Lower lobe of right lung (tissue), 2 donors: ENCODE measurements around the gene SRGAP3. TPM values are rescaled to one million over a fixed set of nuclear protein-coding genes. Genes with fewer than 3 reads are reported as not detected.

Experiments used
- ATAC-seq, 2 donors: fragments of 200-7000 bp; cut with Tn5 transposase; one replicate each; pipeline ENCODE4 v1.9.1; 2020 to 2022; ENCODE audit warnings: mild to moderate bottlenecking in 2 of 2, moderate library complexity in 2 of 2
- DNase-seq: peaks from one replicate; pipeline ENCODE4 v3.0.0-alpha.2; 2020
- H3K27ac ChIP-seq: fragments of 200-600 bp; one replicate; pipeline ENCODE4 v1.8.0; 2022
- H3K27me3 ChIP-seq: fragments of 200-600 bp; one replicate; pipeline ENCODE4 v1.8.0; 2022; ENCODE audit warnings: low read depth
- H3K36me3 ChIP-seq: fragments of 200-600 bp; one replicate; pipeline ENCODE4 v1.8.0; 2022; ENCODE audit warnings: mild to moderate bottlenecking
- H3K4me1 ChIP-seq: fragments of 200-600 bp; one replicate; pipeline ENCODE4 v1.8.0; 2022
- H3K4me3 ChIP-seq: fragments of 200-600 bp; one replicate; pipeline ENCODE4 v1.8.0; 2022; ENCODE audit warnings: mild to moderate bottlenecking
- H3K9me3 ChIP-seq: fragments of 200-600 bp; one replicate; pipeline ENCODE4 v1.8.0; 2022
- CTCF ChIP-seq: fragments of 200-600 bp; IDR thresholded peaks from one replicate; pipeline ENCODE4 v1.8.0; 2022; ENCODE audit warnings: antibody characterized with exemption, mild to moderate bottlenecking
- intact Hi-C: fragments of 100-400 bp; cut with DNase I; formaldehyde crosslinking; loops from one replicate; pipeline ENCODE4 v1.11.0; 2022
- total RNA-seq: library from RNA; stranded (reverse); fragmentation: NEBNext Ultra II Directional; extraction: Animal tissue kit (Norgen Biotek cat#: 25700); gene quantifications from one replicate; pipeline ENCODE4 v1.2.1, GENCODE V29; 2021
- donor health status: DM: no; HTN: yes; CAD: no; lungs with severe emphysema.

SRGAP3 gene
- total RNA-seq, 1 donor from 2014 or later = 7.8 TPM

GRCh38 chr3:8972639-8973038 is 276.8 kb downstream of the SRGAP3 start:
- no peak for DNase-seq
- intact Hi-C loops = no loop called here
- no peaks in the 10 kb centered on the region for H3K36me3 ChIP-seq
- peaks cover 8% of the 10 kb centered on the region for H3K27me3 ChIP-seq
- no peak for TF ChIP-seq CTCF
- no peak for ATAC-seq
- H3K4me1 ChIP-seq = no peaks in the 10 kb centered on the region
- no peak overlapping the region for H3K27ac ChIP-seq
- no peak overlapping the region for H3K4me3 ChIP-seq
- no peaks in the 10 kb centered on the region for H3K9me3 ChIP-seq

GRCh38 chr3:8970971-8971589 is 278.4 kb downstream of the SRGAP3 start:
- Histone ChIP-seq H3K4me3 (no peak overlapping the region), H3K27me3 (no peaks in the 10 kb centered on the region), H3K27ac (no peak overlapping the region), H3K9me3 (no peaks in the 10 kb centered on the region), H3K36me3 (no peaks in the 10 kb centered on the region), H3K4me1 (no peaks in the 10 kb centered on the region)
- intact Hi-C loops = no loop called here
- DNase-seq (no peak), ATAC-seq (peak; percentile 81 to 83)
- peak; percentile 96 for TF ChIP-seq CTCF

- Histone ChIP-seq H3K36me3 (no peaks in the 10 kb centered on the region), H3K27ac (no peak overlapping the region), H3K27me3 (no peaks in the 10 kb centered on the region), H3K4me3 (no peak overlapping the region), H3K4me1 (no peaks in the 10 kb centered on the region), H3K9me3 (no peaks in the 10 kb centered on the region)
- TF ChIP-seq CTCF = no peak
- intact Hi-C loops = no loop called here
- DNase-seq (no peak), ATAC-seq (no peak)
These were observed 280.2 kb downstream of the SRGAP3 start for GRCh38 chr3:8969241-8969640.

GRCh38 chr3:8968375-8968882 is 281.0 kb downstream of the SRGAP3 start:
- TF ChIP-seq CTCF = no peak
- Histone ChIP-seq H3K4me1 (no peaks in the 10 kb centered on the region), H3K4me3 (no peak overlapping the region), H3K9me3 (no peaks in the 10 kb centered on the region), H3K36me3 (no peaks in the 10 kb centered on the region), H3K27ac (no peak overlapping the region), H3K27me3 (no peaks in the 10 kb centered on the region)
- ATAC-seq = no peak
- intact Hi-C loops = no loop called here
- DNase-seq = no peak

GRCh38 chr3:8967553-8967952 is 281.9 kb downstream of the SRGAP3 start:
- Histone ChIP-seq H3K4me1 (peaks cover 4% of the 10 kb centered on the region), H3K27ac (no peak overlapping the region), H3K36me3 (no peaks in the 10 kb centered on the region), H3K27me3 (no peaks in the 10 kb centered on the region), H3K9me3 (no peaks in the 10 kb centered on the region), H3K4me3 (no peak overlapping the region)
- no peak for DNase-seq
- ATAC-seq = no peak
- no peak for TF ChIP-seq CTCF
- intact Hi-C loops = no loop called here
